GM12878 (cell line): ENCODE data around the gene PITPNB. TPM values are rescaled to one million over a fixed set of nuclear protein-coding genes. Genes with fewer than 3 reads are reported as not detected.

Experiments used
- ATAC-seq: fragments of 200-7000 bp; cut with Tn5 transposase; 3 replicates; pipeline ENCODE4 v1.9.1; 2020; ENCODE audit warnings: mild to moderate bottlenecking, moderate library complexity
- BruUV-seq: library from RNA; stranded (reverse); fragments of 400-500 nt; replicated peaks from 2 replicates; lab custom pipeline; 2021; lab: Mats Ljungman, UMichigan
- CTCF ChIA-PET: fragments of 300-600 bp; sonication (Branson Sonifier 250); formaldehyde crosslinking; extraction: SDS; loops from one replicate; lab custom pipeline; 2021; ENCODE audit warnings: inconsistent platforms; lab: Yijun Ruan, JAX
- POLR2A ChIA-PET: fragments of 350-600 bp; formaldehyde crosslinking; extraction: SDS; loops from one replicate; lab custom pipeline; 2021; ENCODE audit warnings: inconsistent platforms; lab: Charles Lee
- RAD21 ChIA-PET: fragments of 300-600 bp; sonication (Branson Sonifier 250); formaldehyde crosslinking; loops from one replicate; lab custom pipeline; 2023; ENCODE audit warnings: antibody characterized with exemption; ENCODE audit not compliant: unreplicated experiment; lab: Charles Lee
- SMC1A ChIA-PET: fragments of 300-600 bp; sonication (Branson Sonifier 250); formaldehyde crosslinking; loops from one replicate; lab custom pipeline; 2023; ENCODE audit not compliant: unreplicated experiment, uncharacterized antibody; lab: Charles Lee
- DNase-seq: peaks from one replicate; pipeline ENCODE4 v3.0.0-alpha.2; 2011; ENCODE audit warnings: low read depth, low spot score
- FAIRE-seq: peaks from 3 replicates; lab custom pipeline; 2011; peaks lifted over from hg19 to GRCh38; lab: Jason Lieb, UNC
- H2AFZ ChIP-seq: 2 replicates; pipeline ENCODE4 v1.6.0; 2011; ENCODE audit warnings: low read depth, low read length, control low read depth; ENCODE audit not compliant: control insufficient read depth
- H3K27ac ChIP-seq: 2 replicates; pipeline ENCODE4 v1.5.1; 2011; ENCODE audit warnings: control low read depth; ENCODE audit not compliant: control insufficient read depth, insufficient read depth
- H3K27me3 ChIP-seq, 2 experiments: replicated peaks in 1 of 2; 2 replicates each; pipeline versions ENCODE4 v1.6.0 to v1.6.1; 2011; ENCODE audit warnings: low read length in 1 of 2; ENCODE audit not compliant: control insufficient read depth in 2 of 2, insufficient read depth in 2 of 2
- H3K36me3 ChIP-seq, 2 experiments: 2 replicates each; pipeline ENCODE4 v1.5.1; 2011; ENCODE audit warnings: low read length in 1 of 2; ENCODE audit not compliant: control insufficient read depth in 2 of 2, insufficient read depth in 2 of 2
- H3K4me1 ChIP-seq: 2 replicates; pipeline ENCODE4 v1.6.1; 2011; ENCODE audit warnings: mild to moderate bottlenecking, low read length, moderate library complexity, mixed read lengths; ENCODE audit not compliant: control insufficient read depth, insufficient read depth
- H3K4me2 ChIP-seq: 2 replicates; pipeline ENCODE4 v1.6.0; 2011; ENCODE audit warnings: control low read depth; ENCODE audit not compliant: control insufficient read depth, insufficient read depth
- H3K4me3 ChIP-seq: fragments of 200-600 bp; sonication (generic); 2 replicates; pipeline ENCODE4 v1.5.1; 2016
- H3K79me2 ChIP-seq: 2 replicates; pipeline ENCODE4 v1.6.0; 2011; ENCODE audit warnings: low read length; ENCODE audit not compliant: control insufficient read depth, insufficient read depth
- H3K9ac ChIP-seq: 2 replicates; pipeline ENCODE4 v1.8.0; 2011; ENCODE audit warnings: low read length, control low read depth, mixed read lengths; ENCODE audit not compliant: control insufficient read depth, insufficient read depth
- H3K9me3 ChIP-seq: replicated peaks from 3 replicates; pipeline ENCODE4 v1.5.1; 2011; ENCODE audit warnings: mild to moderate bottlenecking, low read length; ENCODE audit not compliant: control insufficient read depth, insufficient read depth
- H4K20me1 ChIP-seq: 2 replicates; pipeline ENCODE4 v1.6.0; 2011; ENCODE audit not compliant: control insufficient read depth, insufficient read depth
- ETV6 ChIP-seq, 2 experiments: fragments of 450-650 bp in 1 of 2; IDR thresholded peaks in 1 of 2; conservative IDR thresholded peaks in 1 of 2; 2 replicates each; pipeline ENCODE4 v1.6.1; 2014; ENCODE audit warnings: antibody characterized with exemption in 1 of 2, borderline replicate concordance in 1 of 2, low read depth in 1 of 2, mild to moderate bottlenecking in 1 of 2, moderate library complexity in 1 of 2
- POLR2A ChIP-seq: IDR thresholded peaks from 2 replicates; pipeline ENCODE4 v1.6.1; 2011; ENCODE audit warnings: low read depth, mild to moderate bottlenecking, low read length
- SRF ChIP-seq, 2 experiments: IDR thresholded peaks; 2 replicates each; pipeline ENCODE4 v1.6.1; 2011; ENCODE audit warnings: low read depth in 2 of 2, low read length in 2 of 2, mild to moderate bottlenecking in 1 of 2, moderate library complexity in 1 of 2
- in situ Hi-C: fragments of 300-500 bp; cut with MboI; formaldehyde crosslinking; loops from 9 replicates; pipeline ENCODE4 v1.14.3; 2018; ENCODE audit warnings: mixed read lengths
- intact Hi-C: fragments of 100-400 bp; cut with micrococcal nuclease; formaldehyde crosslinking; loops from one replicate; pipeline ENCODE4 v1.14.2; 2022; ENCODE audit not compliant: unreplicated experiment
- polyA plus RNA-seq, 11 experiments: library from polyadenylated mRNA; depleted of rRNA in 4 of 11; unstranded in 6 of 11; stranded (reverse) in 5 of 11; fragments of >200 nt; fragmentation: Nextera tagmentation in 4 of 11; fragmentation: Illumina TruSeq in 1 of 11; extraction: Ambion mirVana in 4 of 11; extraction: Trizol in 1 of 11; gene quantifications; 1 replicate in 1 of 11; 2 replicates in 10 of 11; pipeline versions ENCODE4 v1.2.1 to v1.2.3, GENCODE V29; 2011 to 2016; ENCODE audit warnings: inconsistent platforms in 2 of 11, missing spikeins in 2 of 11, low read depth in 1 of 11
- total RNA-seq, 4 experiments: library from RNA; depleted of rRNA in 3 of 4; stranded (reverse); fragments of >200 nt in 3 of 4; fragmentation: Illumina TruSeq in 1 of 4; extraction: Trizol in 1 of 4; gene quantifications; 2 replicates each; pipeline versions ENCODE4 v1.2.1 to v1.2.3, GENCODE V29; 2013 to 2021
- TF ChIP-seq, protein P1 (sequence below): IDR thresholded peaks from 2 replicates; pipeline ENCODE4 v1.6.1; 2012; ENCODE audit warnings: low read depth, low read length, improper control_type of control experiment
- TF ChIP-seq, protein P2 (sequence below): IDR thresholded peaks from 2 replicates; pipeline ENCODE4 v1.6.1; 2011; ENCODE audit warnings: borderline replicate concordance, low read depth, mild to moderate bottlenecking, moderate library complexity, mixed read lengths, low read length; ENCODE audit not compliant: insufficient read depth; ENCODE audit errors: extremely low read length
- TF ChIP-seq, protein P3 (sequence below): fragments of 450-650 bp; IDR thresholded peaks from 2 replicates; pipeline ENCODE4 v1.6.1; 2017; ENCODE audit warnings: antibody characterized with exemption, mild to moderate bottlenecking, moderate library complexity

Gene PITPNB
- total and polyA plus RNA-seq, 10 of the 15 experiments (the other 5 are each of a cell fraction or from before 2014, with no cell fraction given): 19.7 to 116 (median 64.9) TPM

DNA sequence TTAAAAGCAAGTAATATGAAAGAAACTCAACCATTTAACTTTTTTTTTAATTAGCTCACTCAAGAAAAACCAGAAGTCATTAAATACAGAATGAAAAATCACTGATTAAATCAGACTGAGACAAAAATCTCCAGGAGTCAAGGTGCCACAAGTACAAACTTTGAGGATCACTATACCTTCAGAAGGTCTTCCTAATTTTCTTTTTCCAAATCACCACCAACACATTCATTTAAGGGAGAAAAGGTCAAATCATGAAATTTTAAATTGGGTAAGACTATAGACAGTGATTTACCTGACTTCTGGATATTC, 32.3 kb downstream of the PITPNB start:
- H3K79me2 ChIP-seq: peaks cover 2% of the 10 kb centered on the region; the same call in 1 of the 2 replicates
- peaks cover 14 to 49% of the 10 kb centered on the region in 2 experiments for H3K36me3 ChIP-seq
- H3K27ac ChIP-seq: no peak overlapping the region
- peaks cover 3% of the 10 kb centered on the region; the same call in 1 of the 2 replicates for H4K20me1 ChIP-seq
- ChIA-PET SMC1A (interaction anchor here (0.8 to 9.0 kb wide), 17 partner anchors 9 to 124 kb away, joined by 3 to 65 read pairs (median 4); partner anchors contain the start of gene PITPNB), RAD21 (interaction anchor here (1.1 to 3.4 kb wide), 4 partner anchors 25 to 49 kb away, joined by 3 to 21 read pairs (median 4); partner anchors contain the start of gene PITPNB), POLR2A (interaction anchor here (1.2 kb wide), 1 partner anchor 9 kb away, joined by 3 read pairs; no protein-coding TSS in a partner anchor), CTCF (interaction anchor here (0.6 to 5.1 kb wide), 24 partner anchors 9 to 556 kb away, joined by 3 to 41 read pairs (median 6); partner anchors contain the start of gene PITPNB)
- H3K4me3 ChIP-seq: no peak overlapping the region
- BruUV-seq: no TSS peak
- H3K27me3 ChIP-seq: no peaks in the 10 kb centered on the region
- H2AFZ ChIP-seq: no peak overlapping the region
- in situ Hi-C loops: loop anchor here (5.0 kb wide), 1 partner anchor 121 kb away; no protein-coding TSS in a partner anchor
- FAIRE-seq (no peak), ATAC-seq (no peak), DNase-seq (no peak)
- TF ChIP-seq, protein P1, sequence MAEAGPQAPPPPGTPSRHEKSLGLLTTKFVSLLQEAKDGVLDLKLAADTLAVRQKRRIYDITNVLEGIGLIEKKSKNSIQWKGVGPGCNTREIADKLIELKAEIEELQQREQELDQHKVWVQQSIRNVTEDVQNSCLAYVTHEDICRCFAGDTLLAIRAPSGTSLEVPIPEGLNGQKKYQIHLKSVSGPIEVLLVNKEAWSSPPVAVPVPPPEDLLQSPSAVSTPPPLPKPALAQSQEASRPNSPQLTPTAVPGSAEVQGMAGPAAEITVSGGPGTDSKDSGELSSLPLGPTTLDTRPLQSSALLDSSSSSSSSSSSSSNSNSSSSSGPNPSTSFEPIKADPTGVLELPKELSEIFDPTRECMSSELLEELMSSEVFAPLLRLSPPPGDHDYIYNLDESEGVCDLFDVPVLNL: no peak
- no peak for TF ChIP-seq SRF (IDR thresholded peaks at IDR 0.05; ENCODE audit: low read depth in 2 of 2, low read length in 2 of 2)
- TF ChIP-seq, protein P2, sequence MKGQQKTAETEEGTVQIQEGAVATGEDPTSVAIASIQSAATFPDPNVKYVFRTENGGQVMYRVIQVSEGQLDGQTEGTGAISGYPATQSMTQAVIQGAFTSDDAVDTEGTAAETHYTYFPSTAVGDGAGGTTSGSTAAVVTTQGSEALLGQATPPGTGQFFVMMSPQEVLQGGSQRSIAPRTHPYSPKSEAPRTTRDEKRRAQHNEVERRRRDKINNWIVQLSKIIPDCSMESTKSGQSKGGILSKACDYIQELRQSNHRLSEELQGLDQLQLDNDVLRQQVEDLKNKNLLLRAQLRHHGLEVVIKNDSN: no peak
- no peak for TF ChIP-seq ETV6 (conservative IDR thresholded peaks at IDR 0.05 in 1 of 2, IDR thresholded peaks at IDR 0.05 in 1 of 2; ENCODE audit: borderline replicate concordance in 1 of 2, low read depth in 1 of 2)
- TF ChIP-seq, protein P3, sequence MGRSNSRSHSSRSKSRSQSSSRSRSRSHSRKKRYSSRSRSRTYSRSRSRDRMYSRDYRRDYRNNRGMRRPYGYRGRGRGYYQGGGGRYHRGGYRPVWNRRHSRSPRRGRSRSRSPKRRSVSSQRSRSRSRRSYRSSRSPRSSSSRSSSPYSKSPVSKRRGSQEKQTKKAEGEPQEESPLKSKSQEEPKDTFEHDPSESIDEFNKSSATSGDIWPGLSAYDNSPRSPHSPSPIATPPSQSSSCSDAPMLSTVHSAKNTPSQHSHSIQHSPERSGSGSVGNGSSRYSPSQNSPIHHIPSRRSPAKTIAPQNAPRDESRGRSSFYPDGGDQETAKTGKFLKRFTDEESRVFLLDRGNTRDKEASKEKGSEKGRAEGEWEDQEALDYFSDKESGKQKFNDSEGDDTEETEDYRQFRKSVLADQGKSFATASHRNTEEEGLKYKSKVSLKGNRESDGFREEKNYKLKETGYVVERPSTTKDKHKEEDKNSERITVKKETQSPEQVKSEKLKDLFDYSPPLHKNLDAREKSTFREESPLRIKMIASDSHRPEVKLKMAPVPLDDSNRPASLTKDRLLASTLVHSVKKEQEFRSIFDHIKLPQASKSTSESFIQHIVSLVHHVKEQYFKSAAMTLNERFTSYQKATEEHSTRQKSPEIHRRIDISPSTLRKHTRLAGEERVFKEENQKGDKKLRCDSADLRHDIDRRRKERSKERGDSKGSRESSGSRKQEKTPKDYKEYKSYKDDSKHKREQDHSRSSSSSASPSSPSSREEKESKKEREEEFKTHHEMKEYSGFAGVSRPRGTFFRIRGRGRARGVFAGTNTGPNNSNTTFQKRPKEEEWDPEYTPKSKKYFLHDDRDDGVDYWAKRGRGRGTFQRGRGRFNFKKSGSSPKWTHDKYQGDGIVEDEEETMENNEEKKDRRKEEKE: no peak
- TF ChIP-seq POLR2A: no peak
- no peak overlapping the region for H3K9ac ChIP-seq
- H3K4me1 ChIP-seq: no peaks in the 10 kb centered on the region
- intact Hi-C loops: loop anchor here (1.0 to 2.0 kb wide), 2 partner anchors 32 to 123 kb away; partner anchors contain the start of gene PITPNB
- H3K4me2 ChIP-seq: no peak overlapping the region
- H3K9me3 ChIP-seq: no peaks in the 10 kb centered on the region
